GM21529 (cell line): ENCODE results near the gene CREB5.
"Not testable (repeated sequence)": the region's sequence is repeated elsewhere in the genome, so short reads cannot be mapped to it uniquely, and the experiment has no call there.

Source experiments
- ATAC-seq: cut with Tn5 transposase; IDR thresholded peaks from one replicate; pipeline ENCODE4 v1.9.1; 2021; ENCODE audit not compliant: unreplicated experiment

Gene CREB5

DNA sequence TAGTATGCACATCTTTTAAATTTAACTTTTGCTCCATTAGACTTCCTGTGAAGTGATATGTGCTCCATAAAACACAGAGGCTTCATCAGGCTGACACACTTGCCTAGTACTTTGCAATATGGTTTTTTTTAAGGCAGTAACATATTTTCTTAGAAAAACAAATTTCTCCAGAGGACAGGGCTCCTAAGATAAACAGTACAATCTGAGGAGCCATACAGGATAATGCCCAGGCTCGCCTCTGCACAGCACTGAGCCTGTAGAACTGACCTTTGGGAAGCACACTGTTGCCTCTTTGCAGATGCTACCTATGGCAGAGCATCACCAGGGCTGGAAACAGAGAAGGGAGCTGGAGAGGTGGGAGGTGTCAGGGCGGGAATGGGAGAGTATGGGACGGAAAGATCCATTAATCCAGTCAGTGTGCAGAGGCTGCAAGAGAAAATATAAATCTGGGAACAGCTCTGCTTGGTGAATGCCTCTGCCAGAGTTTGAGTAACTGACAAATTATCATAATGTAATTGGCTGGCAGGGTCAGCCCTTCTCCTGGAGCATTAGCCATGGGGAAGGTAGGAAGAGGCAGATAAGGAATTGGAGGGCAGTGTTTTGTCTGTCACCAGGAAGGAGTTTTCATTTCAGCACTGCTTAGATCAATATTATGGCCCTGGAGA lies 132.3 kb downstream of the CREB5 start:
- no peak for ATAC-seq

DNA sequence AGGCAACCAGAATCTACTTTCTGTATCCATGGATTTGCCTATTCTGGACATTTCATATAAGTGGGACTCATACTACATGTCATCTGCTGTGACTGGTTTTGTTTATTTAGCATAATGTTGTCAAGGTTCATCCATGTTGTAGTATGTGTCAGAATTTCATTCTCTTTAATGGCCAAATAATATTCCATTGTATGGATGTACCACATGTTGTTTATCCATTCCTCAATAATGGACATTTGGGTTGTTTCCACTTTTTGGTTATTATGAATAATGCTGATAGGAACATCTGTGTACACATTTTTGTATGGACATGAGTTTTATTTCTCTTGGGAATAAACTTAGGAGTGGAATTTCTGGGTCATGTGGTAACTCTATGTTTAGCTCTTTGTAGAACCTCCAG lies 133.7 kb downstream of the CREB5 start:
- ATAC-seq = no peak

- ATAC-seq = no peak
These were observed 134.8 kb downstream of the CREB5 start for GRCh38 chr7:28547115-28547514.

DNA sequence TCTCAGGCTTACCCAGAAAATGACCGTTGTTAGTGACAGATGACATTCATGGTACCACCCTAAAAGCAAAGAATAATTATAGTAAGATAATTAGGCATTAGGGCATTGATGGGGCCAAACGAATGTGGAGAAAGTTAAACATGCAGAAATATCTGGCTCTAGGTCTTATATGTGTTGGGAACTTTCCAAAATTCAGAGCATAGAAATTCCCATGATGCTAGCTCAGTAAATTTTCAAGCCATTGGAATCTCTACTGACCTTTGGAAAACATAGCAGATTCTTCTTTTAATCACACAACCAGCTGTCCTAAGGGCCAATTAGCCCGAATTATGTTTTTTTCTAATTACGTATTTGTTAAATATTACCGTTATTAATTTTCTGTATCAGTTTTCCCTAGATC lies 136.1 kb downstream of the CREB5 start:
- ATAC-seq = no peak

DNA sequence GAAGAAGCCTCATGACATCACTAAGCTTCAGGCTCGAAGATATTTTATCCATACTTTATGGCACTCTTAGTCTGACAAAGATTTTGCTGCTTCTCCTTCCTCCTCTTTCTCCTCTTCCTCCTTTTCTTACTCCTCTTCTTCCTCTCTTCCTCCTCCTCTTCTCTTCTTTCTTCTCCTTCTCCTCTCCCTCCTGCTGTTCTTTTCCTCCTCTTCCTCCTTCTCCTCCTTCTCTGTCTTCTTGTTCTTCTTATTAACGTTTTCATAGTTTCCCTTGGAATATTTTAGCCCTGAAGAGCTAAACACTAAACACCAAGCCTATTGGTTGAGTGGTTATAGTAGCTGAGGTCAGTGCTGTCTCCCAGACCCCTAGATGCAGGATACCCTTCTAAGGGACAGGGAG lies 137.7 kb downstream of the CREB5 start:
- no peak for ATAC-seq

DNA sequence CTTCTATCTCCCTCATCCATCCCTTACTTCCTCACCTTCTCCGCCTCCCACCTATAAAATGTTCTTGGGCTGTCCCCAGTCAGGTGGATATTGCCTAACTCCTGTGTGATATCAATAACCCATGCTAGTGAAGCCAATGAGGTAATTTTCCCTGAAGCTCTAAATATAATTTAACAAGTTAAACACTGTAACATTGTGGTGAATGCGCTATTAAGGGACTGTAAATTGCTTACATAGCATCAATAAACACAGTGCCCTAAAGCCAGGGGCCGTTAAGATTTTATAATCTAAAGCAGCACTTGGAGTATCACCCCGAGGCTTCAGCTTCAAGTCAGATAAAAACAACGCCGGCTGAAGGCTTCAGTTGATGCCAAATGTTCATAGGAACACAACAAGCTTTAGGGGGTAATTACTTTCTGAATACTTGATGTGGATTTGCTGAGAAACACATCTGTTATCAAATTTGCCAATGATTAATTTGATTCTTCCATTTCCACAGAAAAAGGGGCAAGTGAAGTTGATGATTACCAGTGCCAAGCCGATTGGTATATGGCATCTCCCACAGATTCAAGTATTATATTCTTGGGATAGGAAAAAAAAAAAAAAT lies 138.4 kb downstream of the CREB5 start:
- ATAC-seq = no peak

DNA sequence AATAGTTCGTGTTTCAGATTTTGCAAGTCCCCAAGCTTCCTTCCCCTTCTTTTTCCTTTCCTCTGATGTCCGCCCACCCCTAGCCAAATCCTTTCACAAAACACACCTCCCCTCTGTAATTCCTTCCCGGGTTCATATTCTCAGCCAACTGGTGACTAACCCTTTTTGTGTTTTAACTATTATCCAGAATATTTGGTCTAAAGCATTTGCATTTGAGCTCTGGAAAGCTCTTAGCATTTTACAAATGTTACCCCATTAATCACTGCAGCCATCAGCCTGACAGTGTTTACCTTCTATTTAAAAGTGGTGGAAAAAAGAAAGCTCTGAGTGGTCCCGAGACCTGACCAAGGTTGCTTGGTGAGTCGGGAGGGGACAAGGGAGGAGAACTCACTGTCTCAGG lies 139.0 kb downstream of the CREB5 start:
- no peak for ATAC-seq

DNA sequence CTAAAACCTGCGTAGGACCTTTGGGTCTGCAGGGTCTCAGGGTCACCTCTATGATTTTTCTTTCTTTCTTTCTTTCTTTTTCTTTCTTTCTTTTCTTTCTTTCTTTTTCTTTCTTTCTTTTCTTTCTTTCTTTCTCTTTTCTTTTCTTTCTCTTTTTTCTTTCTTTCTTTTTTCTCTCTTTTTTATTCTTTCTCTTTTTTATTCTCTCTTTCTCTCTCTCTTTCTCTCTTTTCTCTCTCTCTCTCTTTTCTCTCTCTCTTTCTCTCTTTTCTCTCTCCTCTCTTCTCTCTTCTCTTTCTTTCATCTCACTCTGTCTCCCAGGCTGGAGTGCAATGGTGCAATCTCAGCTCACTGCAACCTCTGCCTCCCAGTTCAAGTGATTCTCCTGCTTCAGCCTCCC lies 139.4 kb downstream of the CREB5 start:
- ATAC-seq = not testable (repeated sequence)

GRCh38 chr7:28554802-28555471 lies 142.6 kb downstream of the CREB5 start:
- no peak for ATAC-seq

- ATAC-seq = no peak
These were observed 143.7 kb downstream of the CREB5 start for GRCh38 chr7:28556025-28556424.

DNA sequence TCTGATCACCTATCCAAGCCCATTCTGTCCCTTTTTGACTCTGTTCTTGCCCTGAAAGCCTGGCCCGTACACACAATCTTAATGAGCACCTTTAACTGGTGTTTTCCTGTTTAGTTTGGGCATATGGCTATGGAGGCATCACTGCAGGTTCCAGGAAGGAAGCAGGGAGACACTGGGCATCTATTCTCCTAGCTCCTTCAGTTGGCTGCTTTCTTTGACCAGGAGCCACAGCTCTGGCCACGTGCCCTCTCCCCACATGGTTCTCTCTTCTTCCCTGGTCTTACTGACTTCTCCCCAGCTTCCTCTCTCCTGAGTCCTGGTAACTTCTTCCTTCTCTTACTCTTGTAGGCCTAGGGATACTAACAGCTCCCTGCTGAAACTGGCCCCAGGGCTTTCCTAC lies 144.4 kb downstream of the CREB5 start:
- no peak for ATAC-seq

DNA sequence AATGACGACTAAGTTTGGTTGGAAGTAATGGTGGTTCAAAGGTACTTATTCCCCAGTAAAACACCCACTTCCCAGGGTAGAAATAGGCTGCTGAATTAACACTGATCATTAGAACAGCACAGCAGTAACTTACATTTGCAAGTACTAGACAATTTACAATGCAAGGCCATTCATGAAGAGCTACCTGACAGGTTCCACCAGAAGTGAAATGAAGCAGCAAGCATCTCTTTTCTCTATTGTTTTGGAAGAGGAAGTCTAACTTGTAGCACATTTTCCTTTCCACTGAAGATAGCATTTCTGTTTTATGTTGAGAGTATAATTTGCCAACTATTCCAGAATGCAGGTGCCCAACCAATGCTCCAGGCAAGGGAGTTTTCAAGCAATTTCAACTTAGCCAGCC lies 145.9 kb downstream of the CREB5 start:
- no peak for ATAC-seq

DNA sequence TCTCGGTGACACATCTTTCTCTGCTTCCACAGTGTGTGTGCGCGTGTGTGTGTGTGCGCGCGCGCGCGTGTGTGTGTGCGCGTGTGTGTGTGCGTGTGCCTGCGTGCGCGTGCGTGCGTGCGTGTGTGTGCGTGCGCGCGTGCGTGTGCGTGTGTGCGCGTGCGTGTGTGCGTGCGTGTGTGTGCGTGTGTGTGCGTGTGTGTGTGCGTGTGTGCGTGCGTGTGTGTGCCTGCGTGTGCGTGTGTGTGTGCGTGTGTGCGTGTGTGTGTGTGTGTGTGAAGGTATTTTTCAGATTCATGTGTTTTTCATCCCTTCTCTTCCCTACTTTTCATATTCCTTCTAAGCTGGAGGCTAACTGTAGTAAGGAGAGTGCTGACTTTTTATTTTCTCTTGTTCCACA lies 148.4 kb downstream of the CREB5 start:
- no peak for ATAC-seq

DNA sequence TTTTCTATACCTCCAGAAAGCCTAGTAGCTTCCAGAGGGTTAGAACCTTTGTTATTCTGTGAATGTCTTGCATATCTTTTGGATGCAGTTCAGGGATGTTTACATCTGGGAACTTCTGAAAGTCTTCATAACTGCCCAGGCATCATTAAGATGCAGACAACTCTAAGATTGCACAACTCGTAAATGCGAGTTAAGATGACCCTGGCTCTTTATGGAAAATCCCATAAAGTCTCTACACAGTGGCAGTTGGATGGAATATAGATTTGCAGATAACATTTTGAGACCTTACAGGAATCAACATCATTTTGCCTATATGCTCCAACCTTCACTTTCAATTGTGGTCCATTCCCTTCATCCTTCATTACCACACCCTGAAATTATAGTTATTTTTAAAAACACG lies 151.7 kb downstream of the CREB5 start:
- ATAC-seq = no peak

- ATAC-seq = no peak
These were observed 152.5 kb downstream of the CREB5 start for GRCh38 chr7:28564755-28565374.

DNA sequence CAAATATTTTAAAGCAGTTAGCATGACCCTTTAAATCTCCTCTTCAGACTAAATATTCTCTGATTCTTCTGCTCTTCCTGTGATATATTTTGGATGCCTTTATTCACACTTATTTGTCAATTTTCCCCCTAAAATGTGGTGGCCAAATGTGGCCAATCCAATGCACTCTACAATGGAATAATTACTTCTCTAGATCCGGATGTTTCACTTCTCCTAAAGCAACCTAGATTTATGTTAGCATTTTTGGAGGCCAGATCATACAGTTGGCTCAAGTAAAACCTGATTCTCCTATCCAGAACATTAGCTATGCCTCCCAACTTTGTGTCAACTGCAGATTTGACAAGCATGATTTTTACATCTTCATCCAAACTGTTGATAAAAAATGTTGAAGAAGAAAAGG lies 153.7 kb downstream of the CREB5 start:
- ATAC-seq = no peak

DNA sequence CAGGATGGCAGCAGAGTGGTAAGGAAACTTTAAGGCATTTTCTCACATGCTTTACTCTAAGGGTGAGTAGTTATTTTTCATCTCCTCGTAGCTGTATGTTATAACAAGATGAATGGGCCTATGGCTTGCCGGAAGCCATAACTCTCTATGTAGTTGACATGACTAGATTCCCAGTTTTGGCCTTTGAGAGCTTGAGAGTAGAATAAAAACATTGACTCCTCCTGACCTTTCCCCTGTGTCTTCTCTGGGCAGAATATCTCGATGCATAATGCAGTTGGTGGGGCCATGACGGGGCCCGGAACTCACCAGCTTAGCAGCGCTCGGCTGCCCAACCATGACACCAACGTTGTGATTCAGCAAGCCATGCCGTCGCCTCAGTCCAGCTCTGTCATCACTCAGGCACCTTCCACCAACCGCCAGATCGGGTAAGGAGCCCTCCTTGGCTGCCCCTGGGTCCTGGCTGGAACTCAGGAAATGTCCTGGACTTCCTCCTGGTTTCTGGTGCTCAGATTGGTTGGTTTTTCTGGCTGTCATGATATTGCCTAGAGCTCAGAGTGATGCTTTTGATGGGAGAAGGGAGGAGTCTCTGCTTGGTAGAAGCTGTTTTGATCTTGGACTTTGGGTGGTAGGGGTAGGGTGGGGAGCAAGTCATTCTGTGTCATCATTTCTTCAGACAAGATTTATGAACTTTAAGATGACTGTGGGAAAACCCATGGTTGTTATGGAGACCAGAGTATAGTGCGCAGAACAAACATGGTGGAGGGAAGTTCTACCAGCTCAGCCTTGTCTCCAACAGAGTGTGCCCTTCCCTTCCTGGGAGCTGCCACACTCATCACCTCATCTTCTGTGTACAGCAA lies 158.0 kb downstream of the CREB5 start:
- peak; percentile 75 for ATAC-seq

- no peak for ATAC-seq
These were observed 158.6 kb downstream of the CREB5 start for GRCh38 chr7:28570970-28571288.

DNA sequence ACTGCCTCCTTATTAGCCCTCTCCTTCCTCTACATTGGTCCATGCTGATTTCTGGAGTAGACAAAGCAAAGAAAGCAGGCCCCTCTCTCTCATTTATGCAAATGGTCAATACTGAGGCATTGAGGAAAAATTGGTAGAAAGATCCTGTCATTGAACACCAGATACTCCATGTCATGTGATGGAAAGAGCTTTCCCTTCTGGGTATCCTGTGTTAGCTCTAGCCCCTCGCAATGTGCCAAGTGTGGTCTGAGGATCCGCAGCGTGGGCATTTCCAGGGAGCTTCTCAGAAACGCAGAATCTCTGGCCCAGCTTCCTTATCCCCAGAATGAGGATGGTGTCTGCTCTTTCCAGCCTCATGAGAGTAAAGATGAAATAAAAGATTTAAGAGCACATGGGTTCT lies 159.1 kb downstream of the CREB5 start:
- no peak for ATAC-seq

GRCh38 chr7:28572321-28573058 lies 160.2 kb downstream of the CREB5 start:
- ATAC-seq = no peak
